H1 (cell line): ENCODE data around the gene SNX30. TPM values are rescaled to one million over a fixed set of nuclear protein-coding genes. Genes with fewer than 3 reads are reported as not detected.

ENCODE experiments used
- CTCF ChIA-PET: fragments of 300-600 bp; sonication (Branson Sonifier 250); formaldehyde crosslinking; loops from one replicate; lab custom pipeline; 2021; ENCODE audit not compliant: partially characterized antibody; lab: Charles Lee
- POLR2A ChIA-PET: fragments of 300-600 bp; sonication (Branson Sonifier 250); formaldehyde crosslinking; loops from one replicate; lab custom pipeline; 2021; ENCODE audit warnings: inconsistent platforms; ENCODE audit not compliant: partially characterized antibody; lab: Charles Lee
- DNase-seq, 2 experiments: peaks; one replicate each; pipeline versions ENCODE4 v3.0.0 to v3.0.0-alpha.2; 2010 to 2022; ENCODE audit warnings: low spot score in 2 of 2, low read depth in 1 of 2, mixed read lengths in 1 of 2
- FAIRE-seq: peaks from 2 replicates; lab custom pipeline; 2011; peaks lifted over from hg19 to GRCh38; lab: Jason Lieb, UNC
- H2AFZ ChIP-seq: 2 replicates; pipeline ENCODE4 v1.8.1; 2012; ENCODE audit warnings: low read length, inconsistent platforms
- H2AK5ac ChIP-seq: 2 replicates; pipeline ENCODE4 v1.6.1; 2013; ENCODE audit warnings: low read depth, low read length
- H2BK120ac ChIP-seq: replicated peaks from 2 replicates; pipeline ENCODE3; 2013; ENCODE audit warnings: low read depth, low read length, inconsistent platforms
- H2BK12ac ChIP-seq: 2 replicates; pipeline ENCODE4 v1.6.1; 2013; ENCODE audit warnings: low read depth, low read length
- H2BK15ac ChIP-seq: 2 replicates; pipeline ENCODE4 v1.6.1; 2013; ENCODE audit warnings: low read length
- H2BK20ac ChIP-seq: 2 replicates; pipeline ENCODE4 v1.6.1; 2013; ENCODE audit warnings: low read length
- H2BK5ac ChIP-seq: 2 replicates; pipeline ENCODE4 v1.6.1; 2013; ENCODE audit warnings: low read depth, low read length
- H3K14ac ChIP-seq: 2 replicates; pipeline ENCODE4 v1.6.1; 2013; ENCODE audit warnings: inconsistent platforms; ENCODE audit not compliant: insufficient read length
- H3K18ac ChIP-seq: 2 replicates; pipeline ENCODE4 v1.6.1; 2013; ENCODE audit warnings: low read length; ENCODE audit errors: extremely low read depth
- H3K23ac ChIP-seq: 2 replicates; pipeline ENCODE4 v1.6.1; 2013; ENCODE audit warnings: inconsistent platforms; ENCODE audit not compliant: insufficient read length
- H3K23me2 ChIP-seq: 2 replicates; pipeline ENCODE4 v1.6.1; 2013; ENCODE audit warnings: low read depth, low read length
- H3K27ac ChIP-seq: 2 replicates; pipeline ENCODE4 v1.6.1; 2011; ENCODE audit warnings: low read depth, low read length, inconsistent platforms
- H3K27me3 ChIP-seq, 4 experiments: replicated peaks in 1 of 4; 1 replicate in 1 of 4; 2 replicates in 3 of 4; pipeline versions ENCODE4 v1.6.1 to v1.8.1; 2011 to 2013; ENCODE audit warnings: low read length in 3 of 4, mild to moderate bottlenecking in 3 of 4, inconsistent platforms in 2 of 4, mixed read lengths in 2 of 4, moderate library complexity in 1 of 4; ENCODE audit not compliant: control insufficient read depth in 3 of 4, insufficient read depth in 3 of 4; ENCODE audit errors: extremely low read depth in 1 of 4
- H3K36me3 ChIP-seq, 4 experiments: 2 replicates each; pipeline versions ENCODE4 v1.6.1 to v1.8.1; 2011 to 2013; ENCODE audit warnings: mild to moderate bottlenecking in 4 of 4, low read length in 3 of 4, moderate library complexity in 2 of 4, control low read depth in 1 of 4, inconsistent platforms in 1 of 4; ENCODE audit not compliant: insufficient read depth in 4 of 4, control insufficient read depth in 2 of 4
- H3K4ac ChIP-seq: replicated peaks from 2 replicates; pipeline ENCODE3; 2013; ENCODE audit warnings: low read length, low read depth, mixed read lengths, inconsistent platforms; ENCODE audit not compliant: insufficient read length
- H3K4me1 ChIP-seq, 4 experiments: replicated peaks in 1 of 4; 1 replicate in 1 of 4; 2 replicates in 3 of 4; pipeline versions ENCODE4 v1.6.1 to v1.8.1; 2011 to 2013; ENCODE audit warnings: low read length in 3 of 4, inconsistent platforms in 2 of 4, mixed read lengths in 1 of 4; ENCODE audit not compliant: insufficient read depth in 4 of 4, control insufficient read depth in 3 of 4
- H3K4me2 ChIP-seq, 2 experiments: 2 replicates each; pipeline versions ENCODE4 v1.6.1 to v1.8.1; 2011 to 2013; ENCODE audit warnings: low read depth in 2 of 2, low read length in 2 of 2, control low read depth in 1 of 2, inconsistent platforms in 1 of 2, mild to moderate bottlenecking in 1 of 2; ENCODE audit not compliant: insufficient read depth in 1 of 2
- H3K4me3 ChIP-seq, 4 experiments: fragments of 200-600, 300-600 bp in 1 of 4; sonication (generic), shearing (Covaris generic), sonication (Bioruptor Twin) in 1 of 4; 2 replicates each; pipeline versions ENCODE4 v1.5.1 to v1.8.1; 2011 to 2016; ENCODE audit warnings: low read length in 4 of 4, low read depth in 3 of 4, control low read depth in 2 of 4, inconsistent platforms in 2 of 4, mild to moderate bottlenecking in 2 of 4, mixed read lengths in 1 of 4, moderate library complexity in 1 of 4; ENCODE audit not compliant: insufficient read depth in 2 of 4; ENCODE audit errors: extremely low read depth in 1 of 4
- H3K56ac ChIP-seq: replicated peaks from 2 replicates; pipeline ENCODE3; 2013; ENCODE audit warnings: low read depth, mild to moderate bottlenecking, mixed read lengths, low read length, inconsistent platforms; ENCODE audit not compliant: insufficient read length
- H3K79me1 ChIP-seq: 2 replicates; pipeline ENCODE4 v1.6.1; 2013; ENCODE audit warnings: low read depth, low read length, control low read depth
- H3K79me2 ChIP-seq, 2 experiments: 2 replicates each; pipeline versions ENCODE4 v1.6.1 to v1.8.1; 2012 to 2013; ENCODE audit warnings: low read length in 2 of 2, mild to moderate bottlenecking in 2 of 2, inconsistent platforms in 1 of 2; ENCODE audit not compliant: insufficient read depth in 2 of 2, control insufficient read depth in 1 of 2
- H3K9ac ChIP-seq, 4 experiments: replicated peaks in 1 of 4; 1 replicate in 1 of 4; 2 replicates in 3 of 4; pipeline versions ENCODE4 v1.6.1 to v1.8.1; 2011 to 2013; ENCODE audit warnings: low read depth in 3 of 4, low read length in 3 of 4, control low read depth in 2 of 4, mild to moderate bottlenecking in 2 of 4, moderate library complexity in 2 of 4, inconsistent platforms in 1 of 4; ENCODE audit errors: extremely low read depth in 1 of 4
- H3K9me3 ChIP-seq, 2 experiments: 2 replicates each; pipeline versions ENCODE4 v1.6.1 to v1.8.1; 2012 to 2013; ENCODE audit warnings: mild to moderate bottlenecking in 2 of 2, moderate library complexity in 2 of 2, control low read depth in 1 of 2, inconsistent platforms in 1 of 2, low read depth in 1 of 2, low read length in 1 of 2, mixed read lengths in 1 of 2; ENCODE audit not compliant: insufficient read depth in 2 of 2
- H4K20me1 ChIP-seq, 2 experiments: replicated peaks in 1 of 2; 2 replicates each; pipeline versions ENCODE3 to v1.8.1; 2011 to 2013; ENCODE audit warnings: inconsistent platforms in 2 of 2, low read length in 2 of 2, mild to moderate bottlenecking in 1 of 2; ENCODE audit not compliant: insufficient read depth in 2 of 2, control insufficient read depth in 1 of 2
- H4K5ac ChIP-seq: 2 replicates; pipeline ENCODE4 v1.6.1; 2013; ENCODE audit warnings: low read length, low read depth, mixed read lengths, inconsistent platforms; ENCODE audit not compliant: insufficient read length
- H4K8ac ChIP-seq: 2 replicates; pipeline ENCODE4 v1.8.0; 2013; ENCODE audit warnings: mild to moderate bottlenecking, moderate library complexity, low read length, inconsistent platforms; ENCODE audit not compliant: insufficient read depth; ENCODE audit errors: extremely low read depth
- H4K91ac ChIP-seq: replicated peaks from 2 replicates; pipeline ENCODE3; 2013; ENCODE audit warnings: low read length, mixed read lengths, inconsistent platforms; ENCODE audit not compliant: insufficient read length
- CTCF ChIP-seq, 3 experiments: IDR thresholded peaks; 1 replicate in 2 of 3; 2 replicates in 1 of 3; pipeline versions ENCODE4 v1.5.1 to v1.6.1; 2011; ENCODE audit warnings: low read length in 3 of 3, mild to moderate bottlenecking in 3 of 3, inconsistent platforms in 2 of 3, low read depth in 1 of 3, moderate library complexity in 1 of 3; ENCODE audit not compliant: insufficient read depth in 1 of 3; ENCODE audit errors: control extremely low read depth in 1 of 3
- MAX ChIP-seq: IDR thresholded peaks from 2 replicates; pipeline ENCODE4 v1.6.1; 2012; ENCODE audit warnings: inconsistent platforms
- RAD21 ChIP-seq, 2 experiments: IDR thresholded peaks in 1 of 2; conservative IDR thresholded peaks in 1 of 2; 2 replicates each; pipeline ENCODE4 v1.6.1; 2011; ENCODE audit warnings: low read depth in 2 of 2, low read length in 2 of 2, improper control_type of control experiment in 1 of 2, inconsistent platforms in 1 of 2, mild to moderate bottlenecking in 1 of 2, moderate library complexity in 1 of 2
- TAF1 ChIP-seq: IDR thresholded peaks from 2 replicates; pipeline ENCODE4 v1.6.1; 2011; ENCODE audit warnings: mild to moderate bottlenecking, low read depth, low read length
- WGBS, 2 experiments: shearing (Covaris generic) in 1 of 2; methylation state at CpG; one replicate each; pipeline versions ENCODE4 v1.1.6 to v1.1.7; 2013 to 2015; ENCODE audit warnings: low lambda C conversion rate in 2 of 2, mixed read lengths in 2 of 2, inconsistent platforms in 1 of 2, low coverage in 1 of 2, missing lambda C conversion rate in 1 of 2; ENCODE audit not compliant: insufficient replicate concordance in 2 of 2, insufficient coverage in 1 of 2, insufficient read length in 1 of 2; ENCODE audit errors: extremely low coverage in 1 of 2, missing lambda C conversion rate in 1 of 2; 5-methylcytosine and 5-hydroxymethylcytosine counted together
- polyA plus RNA-seq, 7 experiments: library from polyadenylated mRNA; depleted of rRNA in 3 of 7; stranded (reverse) in 5 of 7; unstranded in 2 of 7; fragments of >200 nt in 5 of 7; fragments of 200-250 nt in 2 of 7; gene quantifications; 1 replicate in 5 of 7; 2 replicates in 1 of 7; 4 replicates in 1 of 7; pipeline versions ENCODE4 v1.2.1 to v1.2.3, GENCODE V29; 2011 to 2013; ENCODE audit warnings: missing spikeins in 2 of 7, mixed read lengths in 2 of 7
- total RNA-seq: library from RNA; stranded (reverse); fragmentation: NEBNext Ultra II Directional; extraction: Animal tissue kit (Norgen Biotek cat#: 25700); gene quantifications from 2 replicates; pipeline ENCODE4 v1.2.1, GENCODE V29; 2021

SNX30 gene
- total and polyA plus RNA-seq, 2 of the 8 experiments (the other 6 are each of a cell fraction or from before 2014, with no cell fraction given) = 4.0 to 12.2 TPM

GRCh38 chr9:112793213-112793810 is 42.8 kb downstream of the SNX30 start:
- no peak overlapping the region for H3K27ac ChIP-seq
- no peak overlapping the region for H3K9ac ChIP-seq
- no peaks in the 10 kb centered on the region for H3K4me1 ChIP-seq
- no peak overlapping the region for H3K56ac ChIP-seq
- no peak overlapping the region for H4K5ac ChIP-seq
- no peaks in the 10 kb centered on the region; a peak in 1 of 4 replicates for H3K9me3 ChIP-seq
- no peaks in the 10 kb centered on the region for H3K27me3 ChIP-seq
- no peak overlapping the region for H4K8ac ChIP-seq
- DNase-seq = peak; percentile 66 to 88
- no peak overlapping the region for H2BK5ac ChIP-seq
- peak; percentile 50 for FAIRE-seq
- no peak overlapping the region for H3K23ac ChIP-seq
- H2BK120ac ChIP-seq = no peak overlapping the region
- H2BK20ac ChIP-seq = no peak overlapping the region
- H2BK12ac ChIP-seq = no peak overlapping the region
- WGBS, 2 experiments = 45% methylated on average over 5 of the region's 5 CpGs; no CpG with 5 or more reads in 1 of the 2 experiments
- no peak overlapping the region for H3K14ac ChIP-seq
- no peak overlapping the region for H3K4ac ChIP-seq
- H2AFZ ChIP-seq = no peak overlapping the region
- H3K79me1 ChIP-seq = no peaks in the 10 kb centered on the region; the same call in 1 of the 2 replicates
- 0 out of 2 replicates have a peak, but pooled peaks cover 1% of the 10 kb centered on the region for H3K23me2 ChIP-seq
- ChIA-PET POLR2A (no interaction called here), CTCF (interaction anchor here (0.6 to 2.3 kb wide), 18 partner anchors 9 to 810 kb away, joined by 3 to 8 read pairs (median 4); partner anchors contain the start of gene INIP)
- no peak overlapping the region for H2BK15ac ChIP-seq
- no peak overlapping the region for H3K4me3 ChIP-seq
- no peaks in the 10 kb centered on the region for H3K36me3 ChIP-seq
- H2AK5ac ChIP-seq = no peak overlapping the region
- peaks cover 1 to 3% of the 10 kb centered on the region in 2 experiments for H4K20me1 ChIP-seq
- no peak overlapping the region for H4K91ac ChIP-seq
- peak; percentile 93 for TF ChIP-seq RAD21 (IDR thresholded peaks at IDR 0.05 in 1 of 2, conservative IDR thresholded peaks at IDR 0.05 in 1 of 2; ENCODE audit: low read depth in 2 of 2, low read length in 2 of 2)
- TF ChIP-seq TAF1 = no peak
- TF ChIP-seq MAX = peak; percentile 58
- TF ChIP-seq CTCF (IDR thresholded peaks at IDR 0.05; ENCODE audit: control extremely low read depth in 1 of 3, insufficient read depth in 1 of 3, low read depth in 1 of 3, low read length in 3 of 3) = peak; percentile 87 to 98 (median 96)
- no peaks in the 10 kb centered on the region for H3K79me2 ChIP-seq
- no peak overlapping the region for H3K4me2 ChIP-seq
- H3K18ac ChIP-seq = no peak overlapping the region
